HG02840 (cell line): ENCODE results near the gene CNOT6L.
"Not testable (repeated sequence)": the region's sequence is repeated elsewhere in the genome, so short reads cannot be mapped to it uniquely, and the experiment has no call there.

ENCODE experiments used
- ATAC-seq: cut with Tn5 transposase; IDR thresholded peaks from one replicate; pipeline ENCODE4 v1.9.1; 2021; ENCODE audit warnings: mild to moderate bottlenecking, moderate library complexity, moderate number of reproducible peaks; ENCODE audit not compliant: unreplicated experiment, low FRiP score

CNOT6L gene

GRCh38 chr4:77818602-77819403 is at the start of gene CNOT6L:
Gene CNOT6L, minus strand, starts transcription at chr4:77819368. Its CDS starts 60 bp downstream, at chr4:77819308.
- peak; percentile 28 for ATAC-seq

DNA sequence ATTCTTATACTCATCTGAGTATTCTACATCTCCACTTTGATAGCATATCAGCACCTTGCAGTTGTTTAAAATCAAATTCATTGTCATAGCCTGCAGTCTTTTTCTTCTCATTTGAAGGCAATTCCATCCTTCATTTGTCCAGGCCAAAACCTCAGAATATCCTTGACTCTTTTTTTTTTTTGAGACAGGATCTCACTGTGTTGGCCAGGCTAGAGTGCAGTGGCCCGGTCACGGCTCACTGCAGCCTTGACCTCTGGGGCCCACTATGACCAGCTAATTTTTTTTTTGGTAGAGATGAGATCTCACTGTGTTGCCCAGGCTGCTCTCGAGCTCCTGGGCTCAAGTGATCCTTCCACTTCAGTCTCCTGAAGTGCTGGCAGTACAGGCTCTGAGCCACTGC is 46.1 kb upstream of the CNOT6L start:
- ATAC-seq, result no peak

DNA sequence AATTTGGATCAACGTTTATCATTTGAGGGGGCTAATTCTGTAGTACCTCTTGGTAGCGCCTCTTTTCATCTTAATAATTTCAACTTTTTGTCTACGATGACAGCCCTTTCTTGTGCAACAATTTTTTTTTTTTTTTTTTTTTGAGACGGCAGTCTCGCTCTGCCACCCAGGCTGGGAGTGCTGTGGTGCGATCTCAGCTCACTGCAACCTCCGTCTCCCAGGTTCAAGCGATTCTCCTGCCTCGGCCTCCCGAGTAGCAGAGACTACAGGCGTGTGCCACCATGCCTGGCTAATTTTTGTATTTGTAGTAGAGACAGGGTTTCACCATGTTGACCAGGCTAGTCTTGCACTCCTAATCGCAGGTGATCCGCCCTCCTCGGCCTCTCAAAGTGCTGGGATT is 44.2 kb upstream of the CNOT6L start:
- ATAC-seq, result not testable (repeated sequence)

DNA sequence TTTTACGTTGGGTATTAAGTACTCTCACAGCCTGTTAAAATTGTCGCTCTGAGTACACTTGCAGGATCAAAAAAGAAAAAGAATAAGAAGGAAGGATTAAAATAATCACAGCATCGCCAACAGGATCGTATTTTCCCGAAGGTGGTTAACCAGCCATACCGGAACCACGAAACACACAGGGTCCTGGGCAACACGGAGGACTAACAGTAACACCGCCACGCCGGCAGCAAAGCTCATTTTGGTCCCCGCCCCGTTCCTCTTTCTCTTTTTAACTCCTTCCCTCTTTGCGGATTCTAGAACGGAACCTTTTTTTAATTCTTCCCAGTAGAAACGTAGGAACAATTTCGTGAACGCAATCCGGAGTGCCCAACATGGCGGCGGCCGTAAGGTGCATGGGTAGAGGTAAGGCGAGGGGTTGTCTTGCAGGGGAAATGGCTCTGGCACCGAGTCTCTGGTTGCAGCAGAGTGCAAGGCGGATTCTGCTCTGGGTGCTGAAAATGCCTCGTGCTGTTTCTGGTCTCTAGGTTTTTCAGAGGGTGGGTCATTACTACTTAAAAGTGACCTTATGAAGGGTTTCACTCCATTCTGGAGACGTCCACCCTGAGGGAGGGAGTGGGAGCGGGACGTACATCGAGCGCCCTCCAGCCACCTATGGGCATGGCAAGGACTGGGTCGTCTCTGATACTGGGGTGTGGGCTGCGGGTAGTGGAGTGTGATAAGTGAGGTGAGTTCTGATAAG is 43.5 kb upstream of the CNOT6L start, which contains the start of gene MRPL1:
TSS of gene MRPL1 (plus strand) at position 353 of the 739 bp plus-strand sequence. CDS start at position 372, 19 bp downstream.
- peak; percentile 93 for ATAC-seq

DNA sequence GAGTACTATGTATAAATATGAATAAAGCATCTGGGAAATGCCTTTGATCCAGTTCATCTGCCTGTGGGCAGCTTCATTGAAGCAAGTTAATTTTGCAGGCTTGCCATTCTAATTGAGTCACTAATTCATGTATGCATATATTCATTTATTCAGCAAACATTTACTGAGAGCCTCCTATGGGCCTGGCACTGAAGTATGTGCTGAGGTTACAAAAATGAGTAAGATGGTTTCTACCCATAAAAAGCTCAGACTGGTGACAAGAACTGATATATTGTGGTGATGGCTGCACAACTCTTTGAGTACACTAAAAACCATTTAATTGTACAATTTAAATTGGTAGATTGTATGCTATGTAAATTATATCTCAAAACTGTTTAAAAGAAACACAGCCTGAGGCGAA is 42.3 kb upstream of the CNOT6L start:
- no peak for ATAC-seq

DNA sequence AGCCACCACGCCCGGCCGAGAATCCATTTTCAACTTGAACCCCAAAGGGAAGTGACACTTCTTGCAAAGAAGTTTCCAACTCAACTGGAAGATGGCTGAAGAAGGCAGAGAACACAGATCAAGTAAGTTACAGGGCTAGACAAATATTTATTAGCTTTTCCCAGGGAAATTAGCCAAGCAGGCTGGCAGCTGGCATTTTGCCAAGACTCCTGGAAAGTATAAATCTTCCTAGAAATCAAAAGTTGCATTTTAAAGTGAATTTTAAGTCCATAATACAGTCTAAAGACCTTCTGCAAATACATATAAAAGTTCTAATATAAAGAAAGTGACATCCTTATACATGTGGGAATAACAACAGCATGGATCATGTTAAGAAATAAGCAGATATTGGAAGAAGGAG is 40.1 kb upstream of the CNOT6L start:
- no peak for ATAC-seq

DNA sequence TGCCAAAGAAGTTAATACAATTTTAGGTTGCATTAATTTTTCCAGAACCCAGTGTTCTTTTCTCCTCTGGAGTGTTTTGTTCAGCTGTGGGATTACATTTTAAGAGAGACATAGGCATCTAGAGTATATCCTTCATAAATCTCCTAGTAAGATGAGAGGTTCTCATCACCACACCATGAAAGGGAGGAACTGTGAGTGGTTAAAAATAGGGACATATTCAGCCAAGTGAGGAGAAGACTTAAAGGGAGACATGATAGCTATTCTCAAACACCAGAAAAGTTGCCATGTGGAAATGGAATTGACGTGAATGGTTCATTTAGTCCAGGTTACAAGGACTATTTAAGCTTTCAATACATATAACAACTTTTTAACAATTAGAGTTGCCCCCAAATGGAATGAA is 37.0 kb upstream of the CNOT6L start:
- no peak for ATAC-seq

GRCh38 chr4:77854431-77855111 is 35.4 kb upstream of the CNOT6L start:
- ATAC-seq, result no peak

DNA sequence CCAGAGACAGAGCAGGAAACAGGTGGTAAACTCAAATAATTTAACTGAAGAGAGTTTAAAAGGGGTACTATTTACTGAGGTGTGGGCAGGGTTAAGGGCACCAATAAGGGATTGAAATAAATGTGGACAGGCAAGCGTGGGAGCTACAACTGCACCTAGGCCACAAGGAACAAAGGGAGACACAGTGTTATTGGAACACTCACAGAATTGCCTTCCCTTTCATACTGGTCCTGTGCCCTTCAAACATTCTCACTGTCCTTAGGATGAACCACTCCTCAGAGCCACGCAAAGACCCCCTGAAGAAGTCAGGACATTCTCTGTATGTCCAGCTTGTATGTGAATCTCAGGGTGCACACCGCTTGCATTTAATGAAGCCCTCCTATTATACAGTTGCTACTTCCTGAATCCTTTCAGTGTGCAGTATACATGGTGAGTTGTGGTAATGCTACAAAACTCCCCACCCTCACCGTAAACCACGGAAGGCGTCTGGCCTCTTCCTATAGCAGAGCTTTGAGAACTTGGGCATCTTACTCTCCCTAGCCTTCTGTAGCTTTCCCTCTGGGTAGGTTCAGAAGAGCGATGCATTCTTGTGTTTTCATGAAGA is 33.8 kb upstream of the CNOT6L start:
- ATAC-seq, result peak; percentile 90

DNA sequence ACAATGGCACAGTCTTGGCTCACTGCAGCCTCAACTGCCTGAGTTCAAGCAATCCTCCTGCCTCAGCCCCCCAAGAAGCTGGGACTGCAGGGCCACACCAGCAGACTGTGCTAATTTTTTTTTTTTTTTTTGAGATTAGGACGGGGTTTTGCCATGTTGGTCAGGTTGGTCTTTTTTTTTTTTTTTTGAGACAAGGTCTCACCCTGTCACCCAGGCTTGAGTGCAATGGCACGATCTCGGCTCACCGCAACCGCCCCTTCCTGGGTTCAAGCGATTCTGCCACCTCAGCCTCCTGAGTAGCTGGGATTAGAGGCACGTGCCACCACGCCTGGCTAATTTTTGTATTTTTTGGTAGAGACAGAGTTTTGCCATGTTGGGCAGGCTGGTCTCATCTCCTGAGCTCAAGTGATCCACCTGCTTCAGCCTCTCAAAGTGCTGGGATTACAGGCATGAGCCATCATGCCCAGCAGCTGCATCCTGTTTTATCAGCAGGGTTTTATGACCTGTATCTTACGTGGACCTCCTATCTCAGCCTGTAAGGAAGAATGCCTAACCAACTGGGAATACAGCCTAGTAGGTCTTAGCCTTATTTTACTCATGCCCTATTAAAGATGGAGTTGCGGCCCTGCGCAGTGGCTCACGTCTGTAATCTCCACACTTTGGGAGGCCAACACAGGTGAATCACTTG is 30.3 kb upstream of the CNOT6L start:
- ATAC-seq, result no peak

DNA sequence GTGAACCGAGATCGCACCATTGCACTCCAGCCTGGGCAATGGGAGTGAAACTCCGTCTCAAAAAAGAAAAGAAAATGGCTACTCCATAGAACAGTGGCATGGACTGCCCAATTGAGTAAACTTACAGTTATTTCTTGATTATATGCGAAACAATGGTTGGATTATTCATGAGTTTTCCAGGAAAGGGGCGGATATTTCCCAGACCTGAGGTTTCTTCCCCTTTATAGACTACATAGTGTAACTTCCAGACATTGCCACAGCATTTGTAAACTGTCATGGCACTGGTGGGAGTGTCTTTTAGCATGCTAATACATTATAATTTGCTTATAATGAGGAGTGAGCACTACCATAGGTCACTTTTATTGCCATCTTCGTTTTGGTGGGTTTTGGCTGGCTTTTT is 29.3 kb upstream of the CNOT6L start:
- no peak for ATAC-seq

- no peak for ATAC-seq
Observed at GRCh38 chr4:77845929-77846328, 26.8 kb upstream of the CNOT6L start.

GRCh38 chr4:77845400-77845799 is 26.2 kb upstream of the CNOT6L start:
- ATAC-seq, result no peak

- no peak for ATAC-seq
Observed at GRCh38 chr4:77844363-77844762, 25.2 kb upstream of the CNOT6L start.

DNA sequence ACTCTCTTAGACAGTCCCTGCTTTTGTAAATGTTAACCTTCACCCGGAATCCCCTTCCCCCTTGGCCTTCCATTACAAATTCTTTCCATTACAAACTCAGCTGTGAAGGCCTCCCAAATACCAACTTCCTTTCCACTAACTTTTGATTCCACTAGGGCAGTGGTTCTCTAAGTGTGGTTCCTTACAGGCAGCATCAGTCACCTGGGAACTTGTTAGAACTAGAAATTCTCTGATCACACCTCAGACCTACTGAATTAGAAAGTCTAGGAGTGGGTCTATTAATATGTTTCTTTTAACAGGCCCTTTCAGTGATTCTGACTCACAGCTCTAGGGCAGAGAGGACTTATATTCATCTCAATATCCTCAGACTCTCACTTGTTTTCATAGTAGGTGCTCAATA is 24.5 kb upstream of the CNOT6L start:
- ATAC-seq, result no peak

DNA sequence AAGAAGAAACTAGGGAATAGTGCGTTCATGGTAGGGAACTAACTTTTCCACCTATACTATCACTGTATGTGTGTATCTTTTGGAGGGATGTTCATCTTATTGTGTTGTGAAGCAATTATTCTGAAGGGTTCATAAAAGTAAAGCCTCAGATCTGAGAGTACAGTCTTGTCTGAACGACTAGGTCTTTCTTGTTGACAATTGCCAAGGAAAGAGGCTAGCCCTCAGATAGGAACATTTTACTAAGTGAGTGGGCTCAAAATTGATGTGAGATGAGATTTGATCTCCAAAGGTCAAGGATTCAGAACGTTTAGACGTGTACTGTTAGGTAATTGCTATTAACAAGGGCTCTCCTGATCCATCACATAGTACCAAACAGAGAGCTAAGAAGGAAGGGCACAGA is 15.2 kb upstream of the CNOT6L start:
- ATAC-seq, result no peak

- no peak for ATAC-seq
Observed at GRCh38 chr4:77833126-77833724, 14.1 kb upstream of the CNOT6L start.

- ATAC-seq, result no peak
Observed at GRCh38 chr4:77827343-77827742, 8.2 kb upstream of the CNOT6L start.

GRCh38 chr4:77826275-77826674 is 7.1 kb upstream of the CNOT6L start:
- ATAC-seq, result no peak

GRCh38 chr4:77821775-77822174 is 2.6 kb upstream of the CNOT6L start:
- no peak for ATAC-seq
